HG02884 (cell line): Measurements from ENCODE around the gene PDIA5.

Source experiments
- ATAC-seq: cut with Tn5 transposase; IDR thresholded peaks from one replicate; pipeline ENCODE4 v1.9.1; 2021; ENCODE audit warnings: mild to moderate bottlenecking, moderate library complexity; ENCODE audit not compliant: unreplicated experiment

Gene PDIA5

DNA sequence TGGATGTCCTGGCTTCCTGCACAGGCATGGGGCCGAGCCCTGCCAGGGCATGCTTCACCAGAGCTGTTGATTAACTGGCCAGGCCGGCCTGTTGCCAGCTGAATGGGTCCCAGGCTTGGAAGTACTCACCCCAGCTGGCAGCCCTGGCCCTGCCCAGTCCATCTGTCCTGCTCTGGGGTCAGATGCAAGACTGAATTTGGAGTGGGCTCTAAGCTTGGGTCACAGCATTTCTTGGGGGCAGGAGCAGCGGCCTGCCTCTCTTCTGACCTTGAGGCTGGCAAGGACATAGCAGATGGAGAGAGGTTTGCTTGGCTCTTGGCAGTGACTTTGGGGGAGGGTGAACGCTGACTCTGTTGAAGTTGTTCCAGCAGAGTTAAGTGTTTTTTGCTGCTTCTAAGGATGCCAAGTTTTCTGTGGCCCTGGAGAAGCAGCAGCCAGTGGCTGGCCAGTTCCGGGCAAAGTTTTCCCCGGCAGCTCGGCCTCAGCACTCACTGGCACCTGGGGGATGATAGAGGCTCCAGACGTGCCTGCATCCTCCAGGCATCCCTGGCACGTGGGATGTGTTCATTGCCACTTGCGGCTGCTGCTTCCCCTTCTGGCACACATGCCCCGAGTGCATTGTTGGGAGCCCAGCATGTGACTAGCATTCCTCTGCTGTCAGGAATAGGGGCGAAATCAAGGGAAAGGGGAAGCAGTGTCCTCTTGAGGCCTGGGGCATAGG lies 22.9 kb downstream of the PDIA5 start:
- no peak for ATAC-seq

DNA sequence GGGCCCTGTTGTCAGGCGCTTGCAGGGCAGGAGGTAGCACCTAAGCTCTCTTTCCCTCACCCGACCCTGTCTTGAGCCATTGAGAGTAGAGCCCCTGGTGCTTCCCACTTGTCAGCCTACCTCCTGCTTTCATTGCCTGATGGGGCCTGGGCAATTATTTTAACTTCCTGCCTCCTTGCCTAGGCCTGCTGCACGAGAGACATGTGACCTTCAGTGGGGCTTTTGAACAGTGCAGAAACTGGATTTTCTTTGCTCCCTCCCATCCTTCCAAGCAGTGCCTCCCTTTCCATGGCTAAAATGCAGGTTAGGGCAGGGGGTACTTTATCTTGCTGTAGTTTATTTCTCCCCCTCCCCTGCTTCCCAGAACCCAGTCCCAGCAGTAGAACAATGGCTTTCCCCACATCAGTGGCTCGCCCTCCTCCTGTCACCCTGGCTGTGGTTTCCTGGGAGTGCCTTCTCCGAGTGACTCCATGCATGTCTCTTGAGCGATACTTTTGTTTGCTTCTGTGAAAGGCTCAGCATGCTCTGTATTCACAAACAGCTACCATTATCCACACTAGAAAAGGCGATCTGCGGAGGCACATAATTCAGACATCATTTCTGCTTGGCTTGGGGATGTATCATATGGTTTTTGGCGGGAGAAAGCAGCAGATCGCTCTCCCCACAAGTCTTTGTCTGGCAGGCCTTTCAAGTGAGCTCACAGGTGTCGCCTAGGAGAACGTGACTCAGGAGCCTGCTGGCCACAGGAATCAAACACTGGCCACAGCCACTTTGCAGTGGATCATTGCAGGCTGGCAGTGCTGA lies 24.1 kb downstream of the PDIA5 start:
- ATAC-seq = no peak

DNA sequence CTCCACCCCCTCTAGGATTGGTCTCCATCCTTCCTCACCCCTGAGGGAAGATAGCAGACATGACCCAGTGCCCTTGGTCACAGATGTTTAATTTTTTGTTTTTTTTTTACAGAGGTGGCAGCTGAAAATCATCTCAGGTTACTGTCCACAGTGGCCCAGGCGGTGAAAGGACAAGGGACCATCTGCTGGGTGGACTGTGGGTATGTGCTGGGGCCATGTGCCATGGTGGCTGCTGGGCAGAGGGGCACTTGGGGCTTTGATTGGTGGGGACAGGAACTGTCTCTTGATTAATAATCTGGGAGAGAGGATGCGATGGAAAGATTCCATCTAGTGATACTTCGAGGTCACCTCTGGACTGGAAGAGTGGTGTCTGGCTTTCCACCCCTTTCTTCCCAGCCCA lies 25.4 kb downstream of the PDIA5 start:
- ATAC-seq = no peak

DNA sequence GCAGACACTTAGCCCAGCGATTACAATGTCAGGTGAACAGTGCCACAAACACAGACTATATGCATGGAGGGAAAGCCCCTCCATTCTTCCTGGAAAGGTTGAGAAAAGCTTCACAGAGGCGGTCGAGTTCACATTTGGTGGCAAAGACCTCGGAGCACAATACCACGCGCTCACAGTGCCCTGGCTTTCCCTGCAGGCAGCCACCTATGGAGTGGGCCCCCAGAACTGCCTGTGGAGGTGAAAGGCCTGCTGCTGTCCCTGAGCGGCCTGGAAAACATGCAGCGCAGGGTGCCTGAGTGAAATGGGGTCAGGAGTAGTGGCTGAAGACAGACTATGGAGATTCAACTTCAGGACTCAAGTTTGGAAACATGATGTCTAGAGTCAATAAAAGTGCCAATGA lies 26.9 kb downstream of the PDIA5 start:
- no peak for ATAC-seq

DNA sequence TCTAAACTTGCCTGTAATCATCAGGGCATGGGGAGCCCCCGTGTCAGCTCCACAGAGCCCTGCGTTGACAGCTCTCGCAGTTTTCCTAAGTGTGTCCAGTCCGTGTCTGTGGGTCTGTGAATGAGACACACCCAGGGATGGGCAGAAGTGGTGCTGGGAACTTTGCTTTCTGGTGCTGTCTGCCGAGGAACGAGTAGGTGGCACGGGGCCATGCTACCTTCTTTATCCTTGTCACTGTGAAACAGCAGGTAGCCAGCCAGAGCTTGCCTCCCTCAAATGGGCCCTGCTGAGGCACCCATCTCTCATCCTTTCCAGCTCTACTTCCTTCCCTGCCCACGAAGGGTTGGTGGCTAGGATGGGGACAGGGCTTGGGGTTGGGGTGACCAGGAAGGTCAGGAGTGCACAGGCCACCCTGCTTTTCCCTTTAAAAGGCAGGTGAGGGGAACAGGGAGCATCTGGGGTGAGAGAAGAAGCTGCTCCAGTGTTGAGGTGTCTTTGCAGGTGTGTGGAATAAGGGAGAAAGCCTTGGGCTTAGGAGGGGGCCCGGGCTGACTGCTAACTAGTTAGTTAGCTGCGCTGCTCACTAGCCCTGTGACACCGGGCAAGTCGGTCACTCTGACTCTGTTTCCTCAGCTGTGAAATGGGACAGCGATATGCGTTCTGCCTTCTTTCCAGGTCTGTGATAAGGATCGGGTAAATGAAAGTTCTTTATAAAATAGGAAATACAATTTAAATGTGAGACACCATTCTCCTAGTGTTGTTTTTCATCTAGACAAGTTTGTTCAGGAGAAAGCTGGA lies 27.9 kb downstream of the PDIA5 start:
- no peak for ATAC-seq

DNA sequence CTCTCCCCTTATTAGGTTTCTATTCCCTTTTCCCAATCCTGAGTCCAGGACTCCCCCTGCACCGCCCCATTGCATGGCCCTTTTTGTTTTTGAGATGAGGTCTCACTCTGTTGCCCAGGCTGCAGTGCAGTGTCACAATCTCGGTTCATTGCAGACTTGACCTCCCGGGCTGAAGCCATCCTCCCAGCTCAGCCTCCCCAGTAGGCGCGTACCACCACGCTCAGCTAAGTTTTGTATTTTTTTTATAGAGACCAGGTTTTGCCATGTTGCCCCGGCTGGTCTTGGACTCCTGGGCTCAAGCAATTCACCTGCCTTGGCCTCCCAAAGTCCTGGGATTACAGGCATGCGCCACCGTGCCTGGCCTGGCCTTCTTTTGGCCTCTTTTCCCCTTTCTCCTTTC lies 29.3 kb downstream of the PDIA5 start:
- ATAC-seq = no peak

DNA sequence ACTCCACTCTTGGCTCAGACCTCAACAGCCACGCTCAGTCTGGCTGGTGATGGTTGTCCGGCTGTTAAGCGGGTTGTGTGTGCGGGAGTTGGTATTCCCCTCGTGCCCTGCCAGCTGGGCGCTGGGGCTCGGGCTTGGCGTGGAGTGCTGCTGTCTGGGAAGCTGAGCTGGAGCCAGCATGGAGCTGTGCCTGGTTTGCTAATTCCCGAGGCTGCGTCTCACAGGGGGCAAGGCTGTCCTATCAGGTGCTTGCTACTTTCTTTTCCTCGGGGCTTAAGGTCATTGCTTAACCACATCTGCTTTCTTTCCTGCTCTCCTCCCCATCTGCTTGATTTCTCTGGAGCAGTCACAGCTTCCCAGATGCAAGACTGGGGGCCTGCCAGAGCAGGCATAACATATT lies 29.9 kb downstream of the PDIA5 start:
- ATAC-seq = no peak

DNA sequence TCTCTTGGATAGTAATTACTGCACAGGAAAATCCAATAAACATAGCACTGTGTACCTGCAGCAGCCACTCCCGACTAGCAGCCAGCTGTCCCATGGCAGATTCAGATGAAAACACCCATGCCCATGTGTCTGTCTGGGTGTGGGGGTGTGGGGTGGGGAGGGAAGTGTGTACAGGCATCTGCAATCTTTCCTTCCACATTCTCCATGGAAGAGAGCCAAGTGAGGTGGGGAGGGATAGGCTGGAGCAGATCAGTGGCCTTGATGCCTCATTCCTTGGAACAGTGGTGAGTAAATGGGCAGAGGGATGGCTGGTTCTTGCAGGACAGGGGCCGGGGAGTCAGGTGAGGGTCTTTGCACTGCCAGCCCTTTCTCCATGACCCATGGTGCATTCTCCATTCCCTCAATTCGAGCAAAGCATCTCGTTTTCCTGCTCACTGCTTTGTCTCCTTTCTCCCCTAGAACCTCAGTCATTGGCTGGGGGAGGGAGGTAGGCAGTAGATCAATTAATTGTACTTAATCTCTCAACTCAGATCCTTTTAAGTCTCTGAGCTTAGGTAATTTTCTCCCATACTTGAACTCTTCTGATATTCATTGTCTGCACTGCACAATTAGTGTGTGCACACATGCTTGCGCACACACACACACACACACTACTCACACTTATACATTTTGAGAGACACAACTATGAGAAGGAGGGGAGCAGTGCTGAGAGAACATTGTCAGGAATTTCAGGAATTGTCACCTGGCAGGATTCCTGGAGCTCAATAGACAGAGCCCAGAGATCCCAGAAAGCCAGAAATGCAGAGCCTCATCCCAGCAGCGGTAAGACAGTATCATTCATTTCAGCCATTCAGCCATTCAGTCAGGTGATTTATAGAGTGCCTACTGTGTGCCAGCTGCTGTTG lies 31.9 kb downstream of the PDIA5 start:
- ATAC-seq = no peak

DNA sequence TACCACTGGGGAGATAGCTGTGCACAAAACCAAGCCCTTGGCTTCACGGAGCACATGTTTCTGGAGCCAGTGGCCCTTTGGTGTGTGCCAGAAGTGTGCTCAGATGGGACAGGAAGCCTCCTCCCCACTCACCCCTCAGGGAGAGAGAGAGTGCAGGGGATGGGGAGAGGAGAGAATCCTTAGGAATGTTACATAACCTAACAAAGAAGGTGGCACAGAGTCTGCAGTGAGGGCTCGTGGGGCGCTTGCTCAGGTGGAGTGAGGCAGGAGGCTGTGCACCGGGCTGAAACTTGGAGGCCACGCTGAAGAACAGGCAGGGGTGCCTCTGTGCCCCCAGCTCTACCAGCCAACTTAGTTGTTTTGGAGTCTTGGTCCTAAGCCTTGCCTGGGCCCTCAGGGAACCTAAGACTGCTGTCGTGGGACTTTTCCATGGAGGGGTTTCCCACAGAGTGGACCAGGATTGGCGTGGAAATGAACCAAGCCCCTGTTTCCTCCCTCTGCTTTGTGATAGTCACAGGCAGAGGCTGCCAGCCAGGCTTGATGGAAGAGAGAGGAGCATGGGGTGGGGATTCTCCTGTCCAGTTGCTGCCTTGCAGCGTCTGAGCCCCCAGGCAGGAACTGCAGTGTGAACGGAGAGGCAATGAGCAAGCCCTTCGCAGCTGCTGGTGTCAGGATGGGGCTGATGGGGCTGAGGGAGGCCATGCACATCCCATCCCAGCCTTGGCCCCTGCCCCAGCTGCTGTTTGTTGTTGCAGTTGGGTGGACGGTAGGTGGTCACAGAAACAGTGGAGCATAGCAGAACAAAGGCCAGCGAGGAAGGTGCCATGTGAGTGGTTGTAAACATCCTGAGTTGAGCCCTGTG lies 32.7 kb downstream of the PDIA5 start:
- ATAC-seq = no peak

DNA sequence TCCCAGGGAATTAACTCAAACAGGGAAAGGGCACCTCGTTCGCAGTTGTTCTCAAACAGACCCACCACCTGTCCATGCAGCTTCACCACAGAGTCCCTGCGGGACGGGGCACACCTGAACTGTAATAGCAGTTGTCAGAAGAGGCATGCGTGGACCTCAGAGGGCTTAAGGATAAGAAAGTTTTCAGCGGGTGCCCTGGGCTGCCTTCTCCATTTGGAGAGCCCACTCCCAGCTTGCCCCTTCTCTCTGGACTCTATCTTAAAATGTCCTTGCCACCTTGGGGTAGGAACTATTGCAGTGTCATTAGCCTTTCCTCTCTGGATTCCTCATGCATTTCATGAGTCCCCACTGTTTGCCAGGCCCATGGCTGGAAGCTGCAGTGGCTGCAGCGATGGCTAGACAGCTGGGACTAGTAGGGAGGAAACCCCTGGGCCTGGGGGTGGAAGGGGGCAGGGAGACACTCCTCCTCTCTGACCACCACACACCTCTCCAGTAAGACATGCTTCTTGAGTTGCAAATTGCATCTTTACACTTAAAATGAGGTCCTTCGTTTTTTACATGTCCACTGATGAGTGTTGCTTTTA lies 33.5 kb downstream of the PDIA5 start:
- no peak for ATAC-seq

DNA sequence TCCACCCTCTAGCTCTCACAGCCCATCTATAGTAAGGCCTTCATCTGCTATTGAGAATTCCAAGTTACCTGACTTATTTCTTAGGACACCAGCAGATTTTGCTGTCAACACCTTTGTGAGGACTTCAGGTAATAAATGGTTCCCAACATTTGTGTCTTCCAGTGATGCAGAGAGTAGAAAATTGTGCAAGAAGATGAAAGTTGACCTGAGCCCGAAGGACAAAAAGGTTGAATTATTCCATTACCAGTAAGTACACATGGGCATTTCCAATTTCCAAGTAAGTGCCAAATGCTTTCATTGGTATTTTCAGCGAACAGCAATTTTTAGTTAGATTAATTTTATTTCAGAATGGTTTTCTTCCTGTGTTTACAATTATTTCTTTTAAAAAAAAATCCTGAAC lies 35.4 kb downstream of the PDIA5 start:
- ATAC-seq = no peak

DNA sequence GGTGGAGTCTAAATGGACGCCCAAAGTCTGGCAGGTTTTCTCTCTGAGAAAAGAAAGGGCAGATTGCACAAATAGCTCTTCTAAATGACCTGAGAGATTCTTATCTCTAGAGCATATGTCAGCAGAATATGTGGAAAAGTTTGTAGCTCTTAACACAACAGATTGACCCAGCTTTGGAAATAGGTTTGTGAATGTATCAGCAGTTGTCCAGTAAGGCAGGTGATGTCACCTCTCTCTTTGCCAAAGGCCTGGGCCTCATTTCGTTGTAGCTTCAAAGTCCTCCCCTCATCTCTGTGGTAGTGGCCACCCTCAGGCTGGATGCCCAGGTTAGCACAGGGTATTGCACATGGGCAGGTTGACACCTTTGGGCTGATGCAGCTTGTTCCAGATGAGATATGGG lies 36.0 kb downstream of the PDIA5 start:
- no peak for ATAC-seq

DNA sequence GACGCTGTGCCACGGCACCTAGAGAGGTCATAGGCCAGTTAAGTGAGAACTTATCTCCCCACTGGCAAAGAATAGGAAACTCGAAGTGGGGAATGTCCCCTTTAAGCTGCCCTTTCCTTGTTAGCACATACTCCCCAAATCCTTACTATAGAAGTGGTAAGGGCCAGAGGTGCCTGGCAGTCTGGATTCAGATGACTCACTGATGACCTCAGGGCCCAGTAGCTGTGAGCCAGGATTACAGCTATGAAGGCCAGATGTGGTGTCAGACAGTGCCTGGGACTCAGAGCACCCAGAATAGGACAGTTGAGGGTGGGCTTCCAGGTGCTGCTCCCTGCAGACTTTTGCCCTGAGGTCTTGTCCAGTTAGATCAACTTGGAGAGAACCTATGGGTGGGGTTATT lies 37.7 kb downstream of the PDIA5 start:
- no peak for ATAC-seq

DNA sequence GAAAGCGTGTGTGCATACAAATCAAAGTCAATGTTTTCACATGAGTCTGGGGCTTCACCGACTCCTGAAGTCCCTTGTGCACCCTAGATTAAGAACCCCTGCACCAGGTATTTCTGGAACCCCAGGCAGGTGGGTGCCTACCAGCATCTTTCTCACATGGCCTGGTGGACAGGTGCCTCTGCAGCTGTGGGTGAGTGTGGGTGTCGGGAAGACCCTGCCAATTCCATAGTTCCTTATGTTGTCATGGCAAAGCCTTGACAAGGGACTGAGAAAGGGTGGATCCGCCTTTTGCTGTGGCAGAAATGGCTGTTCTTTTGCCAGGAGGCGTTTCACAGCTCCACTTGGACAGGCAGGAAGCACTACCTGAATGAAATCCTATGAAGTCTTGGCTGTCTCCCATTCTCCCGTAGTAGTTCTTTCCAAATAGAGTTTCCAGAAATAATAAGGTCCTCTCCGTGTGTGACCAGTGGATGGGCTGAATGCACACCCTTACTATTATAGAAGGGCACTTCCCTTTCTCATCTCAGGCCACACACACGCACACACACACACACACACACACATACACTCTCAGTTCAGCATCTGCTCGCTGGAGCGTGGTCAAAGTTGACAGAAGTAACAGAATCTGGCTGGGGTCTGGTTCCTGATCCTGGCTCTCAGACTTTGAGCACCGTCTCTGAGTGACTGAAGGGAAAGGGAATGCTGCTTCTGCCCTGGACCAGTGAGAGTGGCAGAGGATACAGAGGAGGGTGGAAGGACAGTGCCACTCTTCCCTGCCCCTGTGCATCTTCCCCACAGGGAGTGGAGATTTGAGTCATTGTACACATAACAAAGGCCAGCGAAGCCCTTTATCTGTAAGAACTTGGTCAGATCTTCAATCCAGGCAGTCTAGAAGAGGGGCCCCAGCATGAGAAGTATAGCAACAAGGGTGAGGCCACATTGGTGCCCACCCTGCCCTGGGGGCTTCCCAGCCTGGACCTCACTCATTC lies 38.7 kb downstream of the PDIA5 start:
- ATAC-seq = peak; percentile 50

DNA sequence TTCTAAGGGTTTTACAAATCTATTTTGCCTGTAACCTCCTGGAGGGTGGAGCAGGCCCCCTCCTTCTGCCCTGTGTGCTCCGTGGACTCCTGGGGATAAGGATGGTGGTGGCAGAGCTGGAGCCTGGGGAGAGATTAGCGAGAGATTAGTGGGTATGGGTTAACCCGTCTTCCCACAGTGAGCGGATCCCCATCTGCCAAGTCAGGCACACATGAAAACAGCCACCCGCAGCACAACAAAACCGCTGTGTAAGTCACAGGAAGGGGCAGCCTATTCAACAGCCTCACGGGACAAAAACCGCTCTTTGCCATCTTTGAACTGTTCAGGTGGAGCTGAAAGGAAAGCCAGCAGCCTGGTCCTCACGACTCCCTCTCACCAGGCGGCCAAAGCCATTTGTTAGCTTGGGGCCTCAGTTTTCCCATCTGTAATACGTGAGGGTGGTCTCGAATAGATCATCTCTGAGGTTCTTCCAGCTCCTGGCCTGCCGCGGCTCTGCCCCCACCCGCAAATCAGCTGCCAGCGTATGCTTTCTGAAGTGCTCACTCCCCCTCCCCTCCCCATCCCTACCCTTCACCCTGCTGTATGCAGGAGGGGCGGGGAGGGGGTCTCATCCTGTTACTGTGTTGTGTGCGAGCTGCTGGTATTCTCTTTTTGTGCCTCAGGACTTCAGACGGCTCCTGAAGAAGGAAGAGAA lies 43.6 kb downstream of the PDIA5 start:
- no peak for ATAC-seq

DNA sequence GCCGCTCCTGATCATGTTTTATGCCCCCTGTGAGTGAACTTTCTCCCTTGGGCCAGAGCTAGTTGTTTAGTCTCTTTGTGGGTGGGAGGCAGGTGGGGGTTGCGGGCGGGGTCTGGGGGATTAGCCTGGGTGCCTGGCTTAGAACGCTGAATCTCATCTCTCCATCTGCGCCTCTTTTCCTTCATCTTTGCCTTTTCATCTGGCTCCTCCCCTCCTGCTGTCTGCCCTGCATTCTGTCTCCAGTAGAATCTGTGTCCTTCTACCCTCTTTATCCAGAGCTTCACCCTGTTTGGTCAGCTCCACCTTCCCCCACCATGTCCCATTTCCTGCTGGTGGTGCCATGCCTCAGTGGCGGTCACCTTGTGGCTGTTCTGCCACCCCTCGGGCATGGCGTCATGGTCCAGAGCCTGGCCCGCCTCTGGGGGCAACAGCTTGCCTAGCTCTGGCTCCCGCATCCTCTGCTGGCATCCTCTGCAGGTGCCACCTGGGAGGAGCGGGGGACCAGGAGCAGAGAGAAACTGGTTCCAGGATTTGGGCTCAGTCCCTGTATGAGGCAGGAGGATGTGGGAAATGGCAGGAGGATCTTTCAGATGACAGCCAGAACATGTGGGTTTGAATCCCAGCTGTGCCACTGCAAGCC lies 44.3 kb downstream of the PDIA5 start:
- no peak for ATAC-seq

DNA sequence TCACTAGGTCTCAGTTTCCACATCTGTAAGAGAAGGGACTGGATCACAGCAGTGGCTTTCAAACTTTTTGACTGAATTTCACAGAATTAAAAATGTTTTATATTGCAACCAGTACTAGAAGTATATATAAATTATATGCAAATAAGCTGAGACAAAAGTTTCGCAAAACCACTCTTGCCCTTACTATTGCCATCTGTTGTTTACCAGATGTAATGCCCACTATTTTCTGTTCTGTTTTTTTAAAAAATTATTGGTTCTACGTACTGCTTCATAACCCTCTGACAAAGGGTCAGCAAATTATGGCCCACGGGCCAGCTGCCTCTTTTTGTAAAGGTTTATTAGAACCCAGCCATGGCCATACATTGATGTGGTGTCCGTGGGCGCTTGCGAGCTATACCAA lies 44.8 kb downstream of the PDIA5 start:
- ATAC-seq = no peak
